ENCODE results near the gene COMMD4. TPM values are rescaled to one million over a fixed set of nuclear protein-coding genes. Genes with fewer than 3 reads are reported as not detected.
"Not testable (repeated sequence)": the region's sequence is repeated elsewhere in the genome, so short reads cannot be mapped to it uniquely, and the experiment has no call there.

COMMD4 gene
- total RNA-seq, 2 donors from 2014 or later: 29.0 to 33.2 TPM

DNA sequence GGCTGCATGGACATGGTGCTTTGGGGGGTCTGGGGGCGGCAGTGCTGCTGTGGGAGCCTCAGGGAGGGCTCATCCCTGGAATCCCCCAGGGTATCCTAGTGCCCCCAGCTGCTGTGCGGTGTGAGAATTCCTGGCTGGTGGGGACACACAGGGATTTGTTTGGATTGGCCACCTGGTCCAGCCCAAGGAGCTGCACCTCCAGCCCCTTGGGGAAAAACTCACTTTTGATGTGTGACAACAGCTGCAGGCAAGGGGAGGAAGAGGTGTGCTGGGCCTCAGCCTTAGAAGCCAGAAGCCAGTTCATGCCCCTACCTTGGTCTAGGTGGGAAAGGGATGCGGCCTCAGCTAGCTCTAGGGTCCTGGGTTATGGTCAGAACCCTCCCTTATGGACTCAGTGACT lies 8.4 kb upstream of the COMMD4 start:
- no peak for DNase-seq (ENCODE audit: low spot score)
- intact Hi-C loops (cut with DNase I): loop anchor here in 1 of 2 donors (5.0 kb wide), 1 partner anchor 600 kb away; the partner anchor contains the start of gene CYP1A1

DNA sequence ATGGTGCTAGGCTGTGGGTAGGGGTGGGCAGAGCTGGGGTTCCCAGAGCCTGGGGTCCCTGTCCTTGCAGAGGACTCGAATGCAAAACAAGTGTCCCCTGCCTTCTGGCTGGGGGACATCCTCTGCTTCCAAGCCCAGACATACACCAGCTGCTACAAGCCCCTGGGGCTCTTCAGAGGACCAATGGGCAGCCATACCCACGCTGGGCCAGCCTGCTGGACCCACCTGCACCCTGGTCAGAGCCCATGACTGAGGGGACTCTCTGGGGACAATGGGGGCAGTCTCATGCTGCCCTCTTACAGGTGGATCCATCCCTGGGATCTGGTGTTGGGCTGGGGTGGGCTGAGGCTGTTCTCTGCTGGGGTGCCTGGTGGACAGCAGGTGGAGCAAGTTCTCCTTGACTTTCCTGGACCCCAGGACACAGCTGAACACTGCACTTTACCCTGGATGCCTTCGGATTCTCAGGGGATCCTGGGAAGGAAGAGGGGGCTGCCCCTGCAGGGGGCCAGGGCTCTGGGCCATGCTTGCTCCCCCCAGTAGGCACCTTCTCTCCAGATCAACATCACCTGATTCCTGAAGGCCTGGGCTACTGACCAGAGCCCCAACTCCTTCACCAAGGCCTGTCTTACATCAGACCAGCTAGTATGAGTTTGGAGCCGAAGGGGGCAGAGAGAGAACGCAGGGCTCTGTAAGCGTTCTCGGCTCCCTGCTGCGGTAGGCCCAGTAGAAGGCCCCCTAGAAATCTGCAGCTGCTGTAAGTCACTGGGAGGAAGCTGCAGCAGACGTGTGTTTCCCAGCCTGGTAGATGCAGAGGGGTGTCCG lies 7.2 kb upstream of the COMMD4 start:
- DNase-seq (ENCODE audit: low spot score): no peak
- intact Hi-C loops (cut with DNase I): loop anchor here in 1 of 2 donors (5.0 kb wide), 1 partner anchor 601 kb away; the partner anchor contains the start of gene CYP1A1

DNA sequence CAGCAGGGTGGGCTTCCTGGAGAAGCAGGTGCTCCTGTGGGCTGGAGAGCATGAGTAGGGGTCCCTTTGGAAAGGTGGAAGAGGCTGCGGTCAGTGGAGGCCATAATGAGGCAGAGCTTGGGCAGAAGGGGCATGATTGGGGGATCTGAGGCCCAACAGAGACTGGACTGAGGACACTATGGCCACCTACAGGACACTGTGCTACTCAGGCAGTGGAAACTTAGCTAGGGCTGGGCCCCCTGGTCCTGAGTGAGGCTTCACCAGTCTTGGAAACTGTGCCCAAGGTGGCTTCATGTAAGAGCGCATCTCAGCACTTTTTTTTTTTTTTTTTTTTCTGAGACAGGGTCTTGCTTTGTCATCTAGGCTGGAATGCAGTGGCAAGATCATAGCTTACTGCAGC lies 6.3 kb upstream of the COMMD4 start:
- no peak for DNase-seq (ENCODE audit: low spot score)
- intact Hi-C loops (cut with DNase I): loop anchor here in 1 of 2 donors (5.0 kb wide), 1 partner anchor 602 kb away; the partner anchor contains the start of gene CYP1A1

DNA sequence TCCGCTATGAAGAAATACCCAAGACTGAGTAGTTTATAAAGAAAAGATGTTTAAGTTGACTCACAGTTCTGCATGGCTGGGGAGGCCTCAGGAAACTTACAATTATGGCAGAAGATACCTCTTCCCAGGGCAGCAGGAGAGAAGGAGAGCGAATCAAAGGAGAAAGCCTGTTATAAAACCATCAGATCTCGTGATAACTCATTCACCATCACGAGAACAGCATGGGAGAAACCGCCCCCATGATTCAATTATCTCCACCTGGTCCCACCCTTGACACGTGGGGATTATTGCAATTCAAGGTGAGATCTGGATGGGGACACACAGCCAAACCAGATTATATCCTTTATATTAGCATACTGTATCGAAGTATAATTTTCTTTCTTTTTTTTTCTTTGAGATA lies 3.8 kb upstream of the COMMD4 start:
- intact Hi-C loops (cut with DNase I); DNase-seq (ENCODE audit: low spot score): not testable (repeated sequence)

DNA sequence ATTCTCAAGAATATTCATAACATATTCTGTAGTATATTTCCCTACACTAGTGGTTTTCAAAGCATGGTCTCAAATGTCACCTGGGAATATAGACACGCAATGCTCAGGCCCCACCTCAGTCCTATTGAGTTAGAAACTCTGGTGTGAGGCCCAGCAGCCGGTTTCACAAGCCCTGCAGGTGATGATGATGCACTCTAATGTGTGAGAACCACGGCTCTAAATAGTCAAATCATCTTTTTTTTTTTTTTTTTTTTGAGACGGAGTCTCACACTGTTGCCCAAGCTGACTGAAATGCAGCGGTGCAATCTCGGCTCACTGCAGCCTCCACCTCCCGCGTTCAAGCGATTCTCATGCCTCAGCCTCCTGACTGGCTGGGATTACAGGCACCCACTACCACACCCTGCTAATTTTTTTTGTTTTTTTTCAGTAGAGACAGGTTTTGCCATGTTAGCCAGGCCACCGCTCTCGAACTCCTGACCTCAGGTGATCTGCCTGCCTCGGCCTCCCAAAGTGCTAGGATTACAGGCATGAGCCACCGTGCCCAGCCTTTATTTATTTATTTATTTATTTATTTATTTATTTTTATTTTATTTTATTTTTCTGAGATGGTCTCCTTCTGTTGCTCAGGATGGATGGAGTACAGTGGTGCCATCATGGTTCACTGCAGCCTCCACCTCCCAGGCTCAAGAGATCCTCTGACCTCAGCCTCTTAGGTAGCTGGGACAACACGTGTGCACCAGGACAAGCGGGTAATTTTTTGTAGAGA lies 2.0 kb upstream of the COMMD4 start:
- intact Hi-C loops (cut with DNase I): not testable (repeated sequence)
- DNase-seq (ENCODE audit: low spot score): peak; percentile 56

DNA sequence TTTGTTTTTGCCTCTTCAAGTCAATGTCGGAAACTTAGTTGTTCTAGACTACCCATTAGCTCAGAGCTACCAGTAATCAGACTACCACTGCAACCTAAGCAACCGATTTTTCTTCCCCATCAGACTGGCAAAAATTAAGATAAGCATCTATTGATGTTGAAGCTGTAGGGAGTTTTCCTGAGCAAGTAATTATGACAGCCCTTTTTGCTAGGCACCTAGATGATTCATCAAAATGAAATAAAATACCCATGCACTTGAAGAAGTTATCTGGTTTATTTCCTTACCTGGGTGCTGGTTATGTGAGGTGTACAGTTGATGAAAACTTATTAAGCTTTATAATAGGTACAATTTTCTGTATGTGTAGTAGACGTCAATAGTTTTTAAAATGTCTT lies 554 bp upstream of the COMMD4 start:
- no peak for DNase-seq (ENCODE audit: low spot score)
- intact Hi-C loops (cut with DNase I): no loop called here

DNA sequence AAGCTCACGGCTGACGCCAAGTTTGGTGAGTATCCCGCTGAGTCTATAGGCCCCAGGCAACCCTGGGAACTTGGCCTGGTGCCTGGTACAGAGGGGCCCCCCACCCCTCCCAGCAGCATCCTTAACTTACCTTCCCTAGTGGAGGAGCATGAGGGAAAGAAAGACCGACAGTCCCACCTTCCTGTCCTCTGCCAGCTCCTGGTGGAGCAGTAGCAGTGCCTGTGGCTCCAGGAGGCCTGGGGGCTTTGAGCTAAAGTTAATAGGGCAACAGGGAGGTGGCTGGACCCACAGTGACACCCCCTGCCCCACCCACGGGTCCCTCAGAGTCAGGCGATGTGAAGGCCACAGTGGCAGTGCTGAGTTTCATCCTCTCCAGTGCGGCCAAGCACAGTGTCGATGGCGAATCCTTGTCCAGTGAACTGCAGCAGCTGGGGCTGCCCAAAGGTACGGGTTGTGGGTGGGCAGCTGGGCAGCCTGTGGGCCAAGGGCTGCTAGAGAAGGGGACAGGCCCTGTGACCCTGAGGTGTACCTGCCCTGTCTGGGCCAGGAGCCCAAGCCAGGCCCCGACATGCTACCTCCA lies 2.9 kb downstream of the COMMD4 start:
- intact Hi-C loops (cut with DNase I): no loop called here
- peak; percentile 58 for DNase-seq (ENCODE audit: low spot score)

DNA sequence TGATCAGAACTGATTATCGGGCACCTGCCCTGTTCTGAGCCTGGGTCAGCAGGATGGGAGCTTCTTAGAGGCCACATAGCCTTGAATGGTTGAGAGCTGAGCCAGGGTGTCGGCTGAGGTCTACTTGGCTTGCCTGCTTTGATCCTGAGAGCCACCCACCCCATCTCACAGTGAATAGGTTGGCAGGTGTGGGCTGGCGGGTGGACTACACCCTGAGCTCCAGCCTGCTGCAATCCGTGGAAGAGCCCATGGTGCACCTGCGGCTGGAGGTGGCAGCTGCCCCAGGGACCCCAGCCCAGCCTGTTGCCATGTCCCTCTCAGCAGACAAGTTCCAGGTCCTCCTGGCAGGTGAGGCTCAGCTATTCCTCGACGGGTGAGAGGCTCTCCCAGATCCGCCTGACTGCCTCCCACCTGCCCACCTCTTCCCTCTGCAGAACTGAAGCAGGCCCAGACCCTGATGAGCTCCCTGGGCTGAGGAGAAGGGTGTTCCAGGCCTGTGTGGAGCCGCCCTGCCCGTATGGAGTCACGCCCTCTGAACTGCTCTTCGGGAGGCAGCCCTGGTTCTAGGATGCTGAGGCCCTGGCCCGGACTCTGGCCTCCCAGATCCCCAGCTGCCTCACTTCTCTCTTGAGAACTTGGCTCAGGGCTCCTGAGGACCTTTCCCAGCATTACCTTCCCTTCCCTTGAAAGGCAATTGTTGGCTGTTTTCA lies 3.8 kb downstream of the COMMD4 start:
- intact Hi-C loops (cut with DNase I): no loop called here
- DNase-seq (ENCODE audit: low spot score): peak; percentile 78

DNA sequence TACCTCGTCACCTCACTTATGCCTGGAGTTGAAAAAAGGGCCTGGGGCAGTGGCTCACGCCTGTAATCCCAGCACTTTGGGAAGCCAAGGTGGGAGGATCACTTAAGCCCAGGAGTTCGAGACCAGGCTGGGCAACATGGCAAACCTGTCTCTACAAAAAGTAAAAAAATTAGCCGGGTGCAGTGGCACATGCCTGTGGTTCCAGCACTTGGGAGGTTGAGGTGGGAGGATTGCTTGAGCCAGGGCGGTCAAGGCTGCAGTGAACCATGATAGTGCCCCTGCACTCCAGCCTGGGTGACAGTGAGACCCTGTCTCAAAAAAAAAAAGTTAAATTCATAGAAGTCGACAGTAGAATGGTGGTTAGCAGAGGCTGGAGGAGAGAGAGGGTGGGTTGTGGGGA lies 6.4 kb downstream of the COMMD4 start:
- intact Hi-C loops (cut with DNase I): no loop called here
- peak; percentile 64 for DNase-seq (ENCODE audit: low spot score)

DNA sequence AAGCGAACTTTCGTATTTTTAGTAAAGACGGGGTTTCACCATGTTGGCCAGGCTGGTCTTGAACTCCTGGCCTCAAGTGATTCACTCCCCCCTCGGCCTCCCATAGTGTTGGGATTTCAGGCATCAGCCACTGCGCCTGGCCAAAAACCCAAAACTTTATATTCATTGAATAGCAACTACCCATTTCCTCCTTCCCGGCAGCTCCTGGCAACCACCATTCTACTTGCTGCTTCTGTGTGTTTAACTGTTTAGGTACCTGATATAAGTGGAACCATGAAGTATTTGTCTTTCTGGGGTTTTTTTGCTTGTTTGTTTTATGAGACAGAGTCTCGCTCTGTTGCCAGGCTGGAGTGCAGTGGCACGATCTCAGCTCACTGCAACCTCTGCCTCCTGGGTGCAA lies 8.1 kb downstream of the COMMD4 start:
- DNase-seq (ENCODE audit: low spot score); intact Hi-C loops (cut with DNase I): not testable (repeated sequence)

DNA sequence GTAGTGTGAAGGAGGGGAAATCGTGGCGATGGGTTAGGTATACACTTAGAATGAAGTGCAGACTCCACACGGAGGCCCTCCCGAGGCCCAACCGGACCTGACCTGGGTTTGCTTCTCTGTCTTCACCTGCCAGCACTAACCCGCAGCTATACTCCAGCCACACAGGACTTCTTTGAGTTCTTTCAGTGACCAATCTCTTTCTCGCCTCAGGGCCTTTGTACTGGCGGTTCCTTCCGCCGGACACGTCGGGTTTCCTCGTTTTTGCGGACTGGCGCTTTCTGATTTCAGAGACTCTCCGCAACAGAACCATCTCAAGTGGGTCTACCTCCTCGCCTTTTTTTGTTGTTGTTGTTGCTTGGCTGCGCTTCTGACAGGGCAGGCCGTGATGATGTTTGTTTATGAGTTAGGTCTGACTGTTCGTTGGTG lies 10.9 kb downstream of the COMMD4 start, which contains the start of gene NEIL1:
NEIL1 (plus strand) TSS at position 244 of the 426 bp plus-strand sequence. CDS start 1,867 bp downstream, outside the sequence.
- intact Hi-C loops (cut with DNase I): no loop called here
- DNase-seq (ENCODE audit: low spot score): peak; percentile 75

DNA sequence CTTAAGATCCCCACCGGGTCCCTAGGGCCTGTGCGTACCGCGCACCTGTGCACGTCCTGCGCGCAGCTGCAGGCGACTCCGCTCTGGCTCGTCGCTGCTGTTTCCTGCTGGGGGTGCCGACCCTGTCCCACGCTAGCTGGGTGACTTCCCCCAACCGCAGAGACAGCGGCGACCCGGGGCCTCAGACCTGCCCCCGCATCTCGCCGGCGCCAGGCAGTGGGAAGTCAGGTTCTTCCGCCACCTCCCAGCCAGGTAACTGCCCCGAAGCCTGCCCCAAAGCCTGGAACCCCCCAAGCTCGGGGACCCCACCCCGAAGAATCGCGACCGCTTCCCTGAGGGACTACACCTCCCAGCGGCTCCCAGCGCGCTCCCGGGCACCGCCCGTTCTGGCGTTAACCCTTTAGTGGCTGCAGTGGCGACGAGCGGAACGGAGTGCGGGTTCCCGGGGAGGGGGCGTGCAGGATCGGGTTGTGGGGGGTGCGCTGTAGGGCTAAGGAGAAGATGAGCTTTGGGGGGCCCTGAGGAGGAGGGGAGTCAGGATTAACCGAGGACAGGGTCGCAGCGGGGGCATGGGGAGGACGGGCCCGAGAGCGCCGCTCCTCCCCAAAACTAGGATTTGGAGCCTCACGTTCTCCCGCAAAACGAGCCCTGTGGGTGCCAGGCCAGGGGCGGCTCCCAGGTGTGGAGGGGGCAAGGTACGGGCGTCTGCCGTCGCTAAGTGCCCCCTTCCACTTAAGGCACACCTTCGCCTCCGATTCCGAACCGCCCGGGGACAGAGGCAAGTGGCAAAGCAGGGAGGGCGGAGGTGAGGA lies 11.6 kb downstream of the COMMD4 start:
- DNase-seq (ENCODE audit: low spot score): peak; percentile 87
- intact Hi-C loops (cut with DNase I): no loop called here

DNA sequence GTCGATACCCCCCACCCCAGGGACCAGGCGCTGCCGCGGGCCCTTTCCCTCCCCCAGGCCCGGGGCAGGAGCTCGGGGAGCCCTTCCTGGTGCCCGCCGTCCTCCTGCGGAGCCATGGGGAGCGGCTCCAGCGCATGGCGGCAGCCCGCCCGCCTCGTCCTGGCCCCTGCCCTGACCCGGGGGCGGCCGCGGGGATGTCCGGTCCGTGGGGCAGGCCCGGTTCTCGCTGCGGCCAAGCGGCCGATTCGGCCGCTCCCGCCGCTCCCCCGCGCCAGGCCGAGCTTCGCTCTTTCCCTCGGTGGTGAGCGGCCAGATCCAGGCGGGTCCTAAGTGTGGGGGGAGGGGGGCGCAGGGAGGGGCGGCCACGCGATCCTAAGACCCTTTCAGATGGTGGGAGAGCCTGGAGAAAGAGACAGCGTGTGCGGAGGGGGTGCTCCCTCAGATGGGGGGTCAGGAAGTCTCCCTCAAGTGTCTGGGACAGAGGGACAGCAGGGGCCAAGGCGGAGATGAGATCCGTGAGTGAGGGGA lies 12.2 kb downstream of the COMMD4 start:
- DNase-seq (ENCODE audit: low spot score): no peak
- intact Hi-C loops (cut with DNase I): no loop called here

DNA sequence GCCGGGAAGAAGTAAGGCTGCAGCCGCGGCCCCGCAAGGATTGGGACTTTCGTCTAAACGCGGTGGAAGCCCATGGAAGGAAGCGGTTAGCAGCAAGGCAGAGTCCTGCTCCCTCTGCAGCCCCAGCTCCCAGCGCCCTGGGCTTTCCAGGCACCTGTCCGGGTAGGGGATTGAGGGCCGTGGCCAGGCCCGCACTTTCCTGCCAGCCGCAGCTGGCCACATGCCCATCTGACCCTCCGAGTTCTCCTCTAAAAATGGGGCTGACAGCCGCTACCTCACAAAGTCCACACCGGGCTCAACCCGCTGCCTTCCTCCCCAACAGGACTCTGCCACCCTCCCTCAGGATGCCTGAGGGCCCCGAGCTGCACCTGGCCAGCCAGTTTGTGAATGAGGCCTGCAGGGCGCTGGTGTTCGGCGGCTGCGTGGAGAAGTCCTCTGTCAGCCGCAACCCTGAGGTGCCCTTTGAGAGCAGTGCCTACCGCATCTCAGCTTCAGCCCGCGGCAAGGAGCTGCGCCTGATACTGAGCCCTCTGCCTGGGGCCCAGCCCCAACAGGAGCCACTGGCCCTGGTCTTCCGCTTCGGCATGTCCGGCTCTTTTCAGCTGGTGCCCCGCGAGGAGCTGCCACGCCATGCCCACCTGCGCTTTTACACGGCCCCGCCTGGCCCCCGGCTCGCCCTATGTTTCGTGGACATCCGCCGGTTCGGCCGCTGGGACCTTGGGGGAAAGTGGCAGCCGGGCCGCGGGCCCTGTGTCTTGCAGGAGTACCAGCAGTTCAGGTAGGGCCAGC lies 12.9 kb downstream of the COMMD4 start:
- peak; percentile 85 for DNase-seq (ENCODE audit: low spot score)
- intact Hi-C loops (cut with DNase I): no loop called here

DNA sequence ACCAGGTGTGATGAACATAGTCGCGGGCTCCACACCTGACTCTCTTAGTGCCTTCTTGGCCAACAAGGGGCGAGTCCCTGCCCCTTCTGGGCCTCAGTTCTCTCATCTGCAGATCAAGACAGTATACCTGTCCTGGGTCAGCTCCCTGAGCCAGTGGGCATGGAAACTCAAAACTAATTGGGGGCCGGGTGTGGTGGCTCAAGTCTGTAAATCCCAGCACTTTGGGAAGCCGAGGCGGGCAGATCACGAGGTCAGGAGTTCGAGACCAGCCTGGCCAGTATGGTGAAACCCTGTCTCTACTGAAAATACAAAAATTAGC lies 13.4 kb downstream of the COMMD4 start:
- DNase-seq (ENCODE audit: low spot score); intact Hi-C loops (cut with DNase I): not testable (repeated sequence)

DNA sequence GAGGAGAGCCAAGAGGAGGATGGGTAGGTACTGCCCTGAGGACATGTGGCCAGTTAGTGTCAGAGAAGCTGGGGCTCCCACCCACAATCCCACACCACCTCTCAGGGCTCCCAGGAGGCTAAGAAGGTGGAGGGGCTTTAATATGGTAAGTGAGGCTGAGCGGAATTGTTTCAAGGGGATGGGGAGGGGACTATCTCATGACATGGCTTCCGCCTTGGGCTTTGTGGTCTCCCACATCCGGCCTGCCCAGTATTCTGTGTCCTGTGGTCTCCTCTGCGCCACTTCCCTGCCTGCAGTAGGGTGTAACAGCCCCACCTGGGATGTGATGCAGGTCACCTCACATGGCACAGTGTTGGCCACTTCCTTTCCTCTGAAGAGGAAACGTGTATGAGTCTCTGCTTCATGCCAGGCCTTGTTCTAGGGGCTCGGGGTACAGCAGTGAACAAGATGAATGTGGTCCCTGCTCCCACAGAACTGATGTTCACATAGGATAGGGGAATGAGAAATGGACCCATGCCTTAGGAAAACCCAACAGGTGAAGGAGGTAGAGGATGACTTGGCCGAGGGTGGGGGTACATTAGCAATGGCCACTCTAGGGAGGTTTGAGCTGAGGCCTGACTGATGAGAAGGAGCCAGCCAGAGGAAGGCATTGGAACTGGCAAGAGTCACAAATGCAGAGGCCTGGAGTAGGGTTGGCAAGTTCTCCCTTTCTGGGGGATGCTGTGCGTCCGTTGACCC lies 14.2 kb downstream of the COMMD4 start:
- intact Hi-C loops (cut with DNase I): no loop called here
- peak; percentile 79 for DNase-seq (ENCODE audit: low spot score)

Measured in posterior vena cava (tissue), 2 donors.